GM18511 (cell line): ENCODE data around the gene PPM1L.

Source experiments
- ATAC-seq: cut with Tn5 transposase; IDR thresholded peaks from one replicate; pipeline ENCODE4 v1.9.1; 2021; ENCODE audit warnings: mild to moderate bottlenecking, moderate library complexity; ENCODE audit not compliant: unreplicated experiment

The PPM1L gene

DNA sequence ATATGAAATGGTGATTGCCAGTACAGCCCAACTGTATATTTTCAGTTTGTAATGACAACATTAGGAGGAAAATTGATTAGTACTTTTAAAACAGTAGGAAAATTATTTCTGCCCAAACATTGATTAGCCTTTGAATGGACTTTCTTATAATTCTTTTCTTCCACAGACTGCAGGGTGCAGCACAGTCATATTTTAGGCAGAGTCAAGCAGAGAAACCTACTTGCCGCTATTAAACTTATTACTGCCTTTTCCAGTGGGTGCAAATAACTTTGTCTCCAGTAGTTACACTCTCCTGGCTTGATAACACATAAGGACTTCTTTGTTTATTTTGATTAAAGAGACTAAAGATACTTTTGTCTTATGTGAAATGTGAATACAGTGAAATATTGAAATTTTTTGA, 85.4 kb downstream of the PPM1L start:
- no peak for ATAC-seq

DNA sequence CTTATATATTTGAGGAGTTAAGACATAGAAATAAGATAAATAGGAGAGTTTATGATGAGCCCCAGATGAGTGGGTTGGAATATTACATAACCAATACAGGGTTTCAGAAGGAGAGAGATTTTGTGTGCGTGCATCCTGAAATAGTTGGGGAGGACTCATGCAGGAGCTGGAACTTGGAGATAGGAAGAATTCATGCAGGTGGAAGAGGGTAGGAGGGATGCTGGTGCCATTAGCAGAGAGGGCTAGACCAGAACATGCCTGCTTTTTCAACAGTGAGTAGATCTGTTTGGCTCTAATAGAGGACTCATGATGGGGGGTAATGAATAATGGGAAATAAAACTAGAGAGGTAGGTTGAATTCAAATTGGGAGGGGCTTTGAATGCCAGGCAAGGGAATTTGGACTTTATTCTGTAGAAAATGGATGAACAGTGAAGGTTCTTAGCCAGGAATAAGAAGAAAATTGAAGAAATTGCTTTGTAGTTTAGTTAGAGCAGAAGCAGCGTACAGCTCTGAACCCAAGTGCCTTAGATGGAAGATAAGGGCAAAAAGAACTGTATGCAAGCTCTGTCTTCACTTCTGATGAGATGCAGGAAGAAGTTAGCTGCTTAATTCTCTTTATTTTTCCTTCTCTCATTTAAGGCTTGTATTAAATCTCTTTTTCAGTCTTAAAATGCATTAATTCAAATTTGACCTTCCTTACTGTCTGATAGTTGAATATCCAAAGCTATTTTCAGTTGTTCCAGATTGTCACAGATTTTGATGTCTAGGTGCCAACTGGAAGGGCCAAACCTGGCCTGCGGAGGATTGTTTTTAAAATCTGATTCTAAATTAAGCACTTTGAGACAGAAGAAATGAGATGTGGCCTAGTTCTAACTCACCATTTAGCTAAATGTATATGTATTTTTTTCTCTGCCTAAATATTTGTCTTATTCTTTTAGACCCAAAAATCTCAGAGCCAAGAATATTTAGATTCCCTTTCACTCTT, 86.3 kb downstream of the PPM1L start:
- no peak for ATAC-seq

DNA sequence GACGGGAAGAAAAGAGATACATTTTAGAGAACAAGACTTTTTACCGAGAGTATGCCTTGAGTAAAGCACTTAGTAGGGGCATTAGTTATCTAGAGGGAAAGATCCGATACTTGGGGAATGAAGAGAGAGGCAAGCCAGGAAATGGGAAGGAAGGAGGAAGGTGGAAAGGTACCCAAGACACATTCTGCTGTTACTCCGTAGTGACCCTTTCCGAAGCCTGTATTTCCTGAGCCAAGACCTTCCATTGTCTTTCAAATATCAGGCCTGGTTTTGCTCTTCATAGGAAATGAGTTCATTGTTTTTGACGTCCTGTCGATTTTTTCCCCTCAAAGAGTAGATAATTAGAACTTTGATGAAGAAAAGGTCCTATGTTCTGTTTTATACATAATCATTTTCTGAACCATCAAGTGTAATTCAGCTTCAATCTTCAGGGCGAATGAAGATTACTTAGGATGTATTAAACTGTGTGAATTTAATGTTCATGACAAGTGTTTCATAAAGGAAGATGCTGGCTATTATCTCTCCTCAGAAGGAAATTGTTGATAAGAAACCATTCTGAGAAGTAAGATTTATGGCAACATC, 95.7 kb downstream of the PPM1L start:
- ATAC-seq = no peak

DNA sequence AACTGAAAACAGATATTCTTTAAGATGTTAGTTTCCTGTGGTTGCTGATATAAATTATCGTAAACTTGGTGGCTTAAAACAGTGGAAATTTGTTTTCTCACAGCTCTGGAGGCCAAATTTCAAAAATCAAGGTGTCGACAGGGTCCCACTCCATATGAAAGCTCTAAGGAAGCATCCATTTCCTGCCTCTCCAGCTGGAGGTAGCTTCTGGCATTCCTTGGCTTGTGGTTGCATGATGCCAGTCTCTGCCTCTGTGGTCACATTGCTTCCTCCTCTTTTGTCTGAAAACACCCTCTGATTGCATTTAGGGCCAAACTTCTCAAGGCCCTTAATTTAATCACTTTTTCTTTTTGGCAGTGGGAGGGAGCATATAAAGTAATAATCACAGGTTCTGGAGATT, 96.8 kb downstream of the PPM1L start:
- no peak for ATAC-seq

DNA sequence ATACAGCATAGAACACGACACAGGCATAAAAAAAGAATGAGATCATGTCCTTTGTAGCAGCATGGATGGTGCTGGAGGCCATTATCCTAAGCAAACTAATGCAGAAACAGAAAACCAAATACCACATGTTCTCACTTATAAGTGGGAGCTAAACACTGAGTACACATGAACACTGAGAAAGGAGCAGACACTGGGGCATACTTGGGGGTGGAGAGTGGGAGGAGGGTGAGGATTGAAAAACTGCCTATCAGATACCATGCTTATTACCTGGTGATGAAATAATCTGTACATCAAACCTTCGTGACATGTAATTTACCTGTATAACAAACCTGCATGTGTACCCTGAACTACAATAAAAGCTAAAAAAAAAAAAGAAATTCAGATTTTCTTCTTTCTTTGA, 100.4 kb downstream of the PPM1L start:
- no peak for ATAC-seq

DNA sequence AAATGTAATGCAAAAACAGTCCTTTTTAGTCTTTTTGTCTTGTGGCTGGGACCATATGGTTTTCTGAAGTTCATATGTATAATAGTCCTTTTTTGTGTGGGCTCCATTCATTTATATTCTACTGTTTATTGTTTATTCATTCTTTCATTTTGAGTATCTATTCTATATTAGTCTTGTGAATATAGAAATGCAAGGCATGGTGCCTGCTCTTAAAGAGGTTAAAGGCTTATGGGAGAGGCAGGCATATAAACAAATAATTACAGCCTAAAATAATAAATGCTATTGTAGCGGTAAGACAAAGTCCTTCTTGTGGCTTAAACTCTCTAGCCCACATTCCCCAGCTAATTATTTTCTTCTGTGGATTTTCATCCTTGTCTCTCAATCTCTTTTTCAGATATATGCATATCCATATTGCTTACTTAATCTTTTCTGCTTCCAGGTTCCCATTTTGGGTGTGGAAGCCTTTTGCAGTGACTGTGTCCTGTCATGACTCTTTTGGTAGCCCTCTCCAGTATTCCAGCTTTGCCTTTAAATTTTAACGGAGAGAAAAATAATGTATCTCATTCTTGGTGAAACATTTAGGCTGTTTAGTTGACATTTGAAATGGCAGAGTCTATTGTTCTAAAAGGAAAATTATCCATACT, 101.6 kb downstream of the PPM1L start:
- ATAC-seq = no peak

DNA sequence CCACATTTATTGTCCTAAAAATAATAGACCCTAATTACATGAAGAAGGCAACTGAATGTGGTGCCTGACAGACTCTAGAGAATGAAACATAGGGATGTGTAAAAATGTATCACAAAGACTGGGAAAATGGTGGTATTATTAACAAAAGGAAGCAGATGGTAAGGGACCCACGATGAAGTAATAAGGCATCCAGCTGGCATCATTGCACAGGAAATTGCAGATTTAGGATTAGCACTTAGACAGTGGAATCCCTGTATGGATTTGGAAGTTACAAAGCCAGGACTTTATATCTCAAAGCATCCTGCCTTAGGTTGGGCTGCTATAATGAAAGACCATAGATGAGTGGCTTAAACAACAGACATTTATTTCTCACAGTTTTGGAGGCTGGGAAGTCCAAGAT, 104.3 kb downstream of the PPM1L start:
- no peak for ATAC-seq

DNA sequence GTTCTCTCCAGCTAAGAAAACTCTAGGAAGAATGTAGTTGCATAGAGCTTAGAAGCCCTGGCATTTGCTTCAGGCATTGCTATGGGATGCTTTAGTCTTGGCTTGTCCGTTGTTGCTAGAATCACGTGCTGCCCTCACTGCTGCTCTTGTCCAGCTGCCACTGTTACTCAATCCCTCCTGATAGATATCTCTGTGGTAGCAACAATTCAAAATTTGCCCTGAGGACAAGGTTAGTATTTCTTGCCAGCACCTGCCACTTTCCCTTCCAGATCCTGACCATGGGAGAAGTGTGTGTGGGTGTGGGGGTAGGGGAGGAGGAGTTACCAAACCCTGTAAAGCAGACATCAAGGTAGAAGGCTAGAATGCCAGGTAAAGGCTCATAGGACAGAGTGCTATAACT, 113.8 kb downstream of the PPM1L start:
- no peak for ATAC-seq

DNA sequence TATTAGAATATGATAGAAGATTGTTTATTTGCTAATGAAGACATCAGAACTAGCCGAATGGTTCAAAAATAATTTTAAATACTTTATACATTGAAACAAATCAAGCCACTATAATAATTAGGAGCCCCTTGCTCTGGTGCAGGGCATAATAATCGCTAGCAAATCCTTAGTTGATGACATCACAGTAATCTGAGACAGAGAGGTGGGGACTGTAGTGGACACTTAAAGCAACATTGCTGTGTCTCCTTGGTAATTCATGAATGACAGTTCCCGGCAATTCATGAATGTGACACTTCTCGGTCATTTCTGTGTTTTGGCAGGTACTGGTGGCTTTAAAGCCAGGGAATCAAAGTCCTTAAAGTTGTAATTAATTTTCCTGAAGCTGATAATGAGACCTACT, 114.3 kb downstream of the PPM1L start:
- no peak for ATAC-seq

DNA sequence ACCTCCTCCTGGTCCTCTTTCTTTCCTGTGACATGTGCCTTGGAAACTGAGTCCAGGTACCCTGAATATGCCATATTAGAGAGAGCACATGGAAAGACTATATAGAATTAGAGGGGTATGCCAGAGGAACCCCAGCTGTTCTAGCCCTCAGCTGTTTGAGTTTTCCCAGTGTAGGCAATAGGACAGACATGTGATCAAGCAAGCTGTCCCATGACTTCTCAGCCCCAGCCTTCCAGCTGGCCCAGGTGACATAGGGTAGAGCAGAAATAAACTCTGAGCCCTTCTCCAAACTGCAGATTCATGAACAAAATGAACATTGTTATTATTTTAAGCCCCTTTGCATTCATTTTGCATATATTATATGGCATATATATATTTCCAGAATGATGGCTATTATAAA, 118.7 kb downstream of the PPM1L start:
- no peak for ATAC-seq

DNA sequence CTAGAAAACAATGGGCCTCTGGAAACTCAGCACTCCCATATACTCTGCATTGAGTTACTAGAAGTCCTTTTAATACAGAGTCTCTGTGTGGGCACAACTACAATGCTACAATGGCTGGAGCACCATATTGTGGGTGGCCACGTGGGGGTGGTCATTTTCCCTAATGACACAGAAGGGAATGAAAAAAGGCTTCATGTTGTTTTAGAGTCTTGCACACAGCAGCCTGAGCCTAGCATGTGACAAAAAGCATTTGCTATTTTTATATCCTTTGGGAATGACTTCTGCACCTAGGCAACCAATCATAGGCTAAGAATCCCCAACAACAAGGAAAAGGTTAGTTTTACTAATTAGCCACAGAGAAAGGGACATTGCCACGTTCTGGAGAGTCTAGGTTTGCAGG, 120.6 kb downstream of the PPM1L start:
- ATAC-seq = no peak

DNA sequence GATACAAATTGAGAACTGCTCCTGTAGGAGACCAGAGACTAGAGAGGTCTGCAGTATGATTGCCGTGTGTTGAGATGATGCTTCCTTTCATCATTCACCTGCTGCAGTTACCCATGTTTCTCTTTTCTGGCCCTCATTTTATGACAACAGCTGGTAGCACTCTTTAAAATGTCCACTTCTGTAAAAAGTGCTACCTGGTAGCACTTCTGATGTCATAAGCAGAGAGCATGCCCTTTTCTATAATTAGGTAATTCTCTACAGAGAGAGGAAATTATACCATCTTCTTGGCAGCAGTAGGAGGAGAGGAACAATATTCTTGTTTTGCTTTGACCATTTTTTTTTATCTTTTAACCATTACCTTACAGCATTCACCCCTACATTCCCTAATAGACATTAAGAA, 123.8 kb downstream of the PPM1L start:
- ATAC-seq = no peak

DNA sequence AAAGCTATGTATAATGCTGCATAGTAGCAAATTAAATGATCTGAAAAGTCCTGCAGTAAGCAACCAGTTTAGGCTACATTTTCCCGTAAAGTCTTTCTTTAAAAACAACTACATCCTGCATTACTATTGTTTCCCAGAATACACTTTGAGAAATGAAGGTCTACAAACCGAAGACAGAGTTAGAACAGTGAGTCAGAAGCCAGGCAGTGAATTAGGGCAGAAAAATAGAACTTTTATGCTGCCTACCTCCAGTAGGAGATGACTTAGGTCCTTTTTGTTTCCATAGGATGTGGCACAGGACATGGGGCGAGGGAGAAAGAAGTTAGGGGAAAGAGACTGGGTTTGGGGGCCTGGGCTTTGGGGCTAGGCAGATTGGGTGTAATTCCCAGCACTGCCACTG, 127.3 kb downstream of the PPM1L start:
- ATAC-seq = no peak

DNA sequence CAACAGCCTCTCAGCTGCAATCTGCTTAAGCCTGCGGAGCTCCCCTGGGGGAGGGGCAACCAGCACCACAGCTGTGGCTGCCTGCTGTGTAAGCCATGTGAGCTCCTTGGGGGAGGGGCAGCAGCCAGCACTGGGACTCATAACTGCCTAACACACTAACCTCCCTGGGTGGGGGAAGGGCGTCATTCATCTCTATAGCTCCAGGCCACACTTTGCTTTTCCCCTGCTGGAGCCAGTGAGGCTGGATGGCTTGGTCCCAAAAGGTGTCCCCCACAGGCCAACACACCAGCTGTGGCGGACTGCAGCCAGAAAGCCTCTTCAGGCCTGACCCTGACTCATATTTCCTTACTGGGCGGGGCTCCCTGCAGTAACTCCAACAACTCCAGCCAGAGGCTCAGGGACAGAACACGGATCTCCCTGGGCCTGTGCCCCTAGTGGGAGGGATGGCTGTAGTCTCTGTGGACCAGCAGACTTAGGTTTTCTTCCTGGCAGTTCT, 129.8 kb downstream of the PPM1L start:
- peak; percentile 48 for ATAC-seq

DNA sequence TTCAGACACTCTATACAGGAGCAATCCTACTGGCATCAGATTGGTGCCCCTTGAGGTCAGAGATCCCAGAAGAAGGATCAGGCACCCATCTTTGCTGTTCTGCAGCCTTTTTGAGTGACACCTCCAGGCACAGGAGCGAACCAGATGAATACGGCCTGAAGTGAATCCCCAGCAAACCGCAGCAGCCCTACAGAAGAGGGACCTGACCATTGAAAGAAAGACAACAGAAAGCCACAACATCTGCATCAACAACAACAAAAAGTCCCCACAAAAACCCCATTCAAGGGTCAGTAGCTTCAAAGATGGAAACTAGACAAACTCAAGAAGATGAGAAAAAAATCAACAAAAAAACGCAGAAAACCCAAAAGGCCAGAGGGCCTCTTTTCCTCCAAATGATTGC, 130.4 kb downstream of the PPM1L start:
- peak; percentile 82 for ATAC-seq

DNA sequence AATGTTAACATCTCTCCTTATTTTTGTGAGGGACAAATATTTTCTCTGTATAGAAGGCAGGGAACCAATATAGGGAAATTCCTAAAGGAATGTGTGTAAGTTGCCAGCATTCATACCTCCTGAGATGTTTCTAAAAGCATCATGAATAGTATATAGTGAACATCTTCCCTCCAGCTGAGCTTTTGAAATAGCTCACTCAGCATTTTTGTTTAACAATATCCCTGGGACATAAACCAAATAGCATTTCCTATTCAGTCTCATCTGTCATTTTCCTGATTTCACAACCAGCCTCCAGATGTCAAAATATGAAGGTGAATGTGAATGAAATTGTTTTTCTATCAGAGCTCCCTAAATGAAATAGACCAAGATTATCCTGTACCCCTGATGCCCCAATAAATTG, 137.2 kb downstream of the PPM1L start:
- no peak for ATAC-seq

DNA sequence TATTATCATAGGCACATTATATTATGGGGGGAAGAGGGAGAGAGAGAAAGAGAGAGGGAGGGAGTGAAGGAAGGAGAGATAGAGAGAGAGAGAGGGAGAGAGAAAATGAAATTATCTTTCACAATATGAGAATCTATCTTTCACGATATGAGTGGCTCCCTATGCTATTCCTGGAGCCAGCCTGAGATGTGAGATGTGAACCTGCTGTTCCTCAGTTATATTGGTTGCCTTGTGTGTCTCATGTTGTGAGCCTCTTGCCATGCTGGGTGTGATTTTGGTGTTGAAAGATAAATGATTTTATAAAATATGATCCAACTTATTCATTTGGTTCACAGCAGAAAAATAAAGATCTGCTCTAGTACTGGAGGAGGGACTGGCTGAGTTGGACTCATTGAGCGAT, 148.7 kb downstream of the PPM1L start:
- ATAC-seq = no peak

DNA sequence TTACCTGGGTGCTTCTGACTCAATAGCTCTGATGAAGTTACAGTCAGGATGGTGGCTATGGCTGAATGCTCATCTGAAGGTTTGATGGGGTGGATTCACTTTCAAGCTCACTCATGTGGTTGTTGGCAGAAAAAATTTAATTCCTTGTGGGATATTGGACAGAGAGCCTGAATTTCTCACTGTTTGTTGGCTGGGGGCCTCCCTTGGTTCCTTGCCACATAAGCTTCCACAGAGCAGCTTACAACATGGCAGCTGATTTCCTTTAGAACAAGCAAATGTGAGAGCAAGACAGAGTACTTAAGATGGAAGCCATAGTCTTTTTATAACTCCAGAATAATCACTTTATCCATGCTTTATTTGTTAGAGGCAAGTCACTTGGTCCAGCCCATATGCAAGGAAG, 150.6 kb downstream of the PPM1L start:
- ATAC-seq = no peak

DNA sequence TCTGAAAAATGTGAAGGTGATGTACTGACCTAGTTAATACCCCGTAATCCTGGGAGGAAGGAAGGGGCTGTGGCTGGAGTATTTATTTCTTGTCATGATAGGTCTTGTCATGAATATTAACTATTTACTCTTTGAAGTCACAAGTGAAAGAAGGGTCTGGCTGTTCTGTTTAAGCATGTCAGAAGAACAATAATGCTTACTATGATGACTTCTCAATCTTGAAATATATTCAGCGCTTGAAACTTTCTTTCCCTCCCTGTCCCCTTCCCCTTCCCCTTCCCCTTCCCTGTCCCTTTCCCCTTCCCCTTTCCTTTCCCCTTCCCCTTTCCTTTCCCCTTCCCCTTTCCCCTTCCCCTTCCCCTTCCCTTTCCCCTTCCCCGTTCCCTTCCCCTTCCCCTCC, 153.9 kb downstream of the PPM1L start:
- ATAC-seq = no peak

DNA sequence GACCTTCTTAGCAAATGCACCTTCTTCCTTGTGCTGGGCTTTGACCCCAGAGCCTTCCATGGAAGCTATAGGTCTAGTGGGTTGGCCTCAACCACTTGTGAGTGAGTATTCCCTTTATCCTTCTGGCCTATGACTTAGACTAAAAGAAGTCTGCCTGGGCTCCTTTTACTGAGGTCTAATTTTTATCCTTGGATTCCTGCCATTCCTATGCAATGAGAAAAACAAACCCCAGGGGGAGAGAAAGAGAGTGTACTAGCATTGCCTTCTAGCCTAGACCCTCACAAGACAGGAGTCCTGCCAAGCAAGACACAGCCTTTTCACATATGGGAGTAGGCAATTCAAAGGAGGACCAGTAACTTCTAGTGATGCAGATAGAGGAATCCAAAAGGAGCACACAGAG, 155.4 kb downstream of the PPM1L start:
- no peak for ATAC-seq

DNA sequence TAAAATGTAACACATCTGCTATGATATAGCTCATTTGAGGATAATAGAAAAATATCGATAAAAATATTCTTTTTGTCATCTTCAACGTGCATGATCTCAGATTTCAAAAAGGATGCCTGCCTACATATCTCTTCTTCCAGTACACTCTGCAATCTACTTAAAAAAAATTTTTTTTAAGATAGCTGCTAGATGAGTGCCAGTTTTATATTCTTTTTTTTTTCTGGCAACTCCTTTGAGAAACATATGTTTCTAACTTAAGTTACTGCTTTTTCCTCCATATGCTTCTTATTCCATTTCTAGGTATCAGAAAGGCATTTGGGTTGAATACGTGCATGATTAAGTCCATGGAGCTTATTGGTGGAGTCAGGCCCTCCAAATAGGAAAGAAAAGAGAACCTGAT, 160.4 kb downstream of the PPM1L start:
- no peak for ATAC-seq

DNA sequence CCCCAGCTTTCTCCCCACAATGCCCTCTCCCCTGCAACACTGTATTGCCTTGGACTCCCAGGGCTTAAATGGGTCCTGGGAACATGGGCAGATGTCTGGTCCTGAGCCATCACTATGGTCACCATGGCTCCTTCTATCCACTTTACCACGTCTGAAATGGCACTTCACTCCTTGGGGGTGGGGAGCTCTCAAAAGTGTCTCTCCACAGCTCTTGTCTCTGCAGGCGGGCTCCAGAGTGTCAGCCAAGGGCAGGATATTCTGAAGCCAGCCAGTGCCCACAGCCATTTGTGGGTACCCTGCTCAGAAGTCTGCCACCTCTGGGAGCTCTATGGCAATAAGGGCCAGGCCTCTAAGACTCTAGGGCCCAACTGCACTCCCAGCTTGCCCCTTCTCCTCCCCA, 163.9 kb downstream of the PPM1L start:
- no peak for ATAC-seq
